Epithelial cell of esophagus (primary cell): ENCODE measurements around the gene KRTAP10-3.
"Not testable (repeated sequence)": the region's sequence is repeated elsewhere in the genome, so short reads cannot be mapped to it uniquely, and the experiment has no call there.

Experiments used
- DNase-seq: peaks from one replicate; pipeline ENCODE4 v3.0.0; 2010; ENCODE audit warnings: low read depth
- H3K4me3 ChIP-seq: 2 replicates; pipeline ENCODE4 v1.5.1; 2011; ENCODE audit warnings: mild to moderate bottlenecking, low read length, control low read depth
- TF ChIP-seq, protein P1 (sequence below): IDR thresholded peaks from 2 replicates; pipeline ENCODE4 v1.5.1; 2011; ENCODE audit warnings: low read depth, mild to moderate bottlenecking, low read length, control low read depth, inconsistent platforms; ENCODE audit not compliant: insufficient read depth; ENCODE audit errors: missing control alignments

The KRTAP10-3 gene

DNA sequence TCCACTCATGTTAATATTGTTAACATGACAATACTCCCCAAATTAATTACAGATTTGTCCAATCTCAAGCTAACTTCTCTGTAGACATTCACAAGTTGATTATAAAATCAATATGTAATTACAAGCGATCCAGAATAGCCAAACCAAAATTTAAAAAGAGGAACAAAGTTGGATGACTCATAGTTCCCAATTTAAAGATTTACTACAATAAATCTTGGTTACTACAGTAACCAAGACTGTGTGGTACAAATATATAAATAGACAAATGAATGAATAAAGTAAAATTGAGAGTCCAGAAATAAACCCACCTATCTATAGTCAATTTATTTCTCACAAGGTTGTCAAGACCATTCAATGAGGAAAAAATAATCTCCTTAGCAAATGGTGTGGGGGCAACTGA lies 7.8 kb upstream of the KRTAP10-3 start:
- no peak overlapping the region for H3K4me3 ChIP-seq
- no peak for DNase-seq
- TF ChIP-seq, protein P1, sequence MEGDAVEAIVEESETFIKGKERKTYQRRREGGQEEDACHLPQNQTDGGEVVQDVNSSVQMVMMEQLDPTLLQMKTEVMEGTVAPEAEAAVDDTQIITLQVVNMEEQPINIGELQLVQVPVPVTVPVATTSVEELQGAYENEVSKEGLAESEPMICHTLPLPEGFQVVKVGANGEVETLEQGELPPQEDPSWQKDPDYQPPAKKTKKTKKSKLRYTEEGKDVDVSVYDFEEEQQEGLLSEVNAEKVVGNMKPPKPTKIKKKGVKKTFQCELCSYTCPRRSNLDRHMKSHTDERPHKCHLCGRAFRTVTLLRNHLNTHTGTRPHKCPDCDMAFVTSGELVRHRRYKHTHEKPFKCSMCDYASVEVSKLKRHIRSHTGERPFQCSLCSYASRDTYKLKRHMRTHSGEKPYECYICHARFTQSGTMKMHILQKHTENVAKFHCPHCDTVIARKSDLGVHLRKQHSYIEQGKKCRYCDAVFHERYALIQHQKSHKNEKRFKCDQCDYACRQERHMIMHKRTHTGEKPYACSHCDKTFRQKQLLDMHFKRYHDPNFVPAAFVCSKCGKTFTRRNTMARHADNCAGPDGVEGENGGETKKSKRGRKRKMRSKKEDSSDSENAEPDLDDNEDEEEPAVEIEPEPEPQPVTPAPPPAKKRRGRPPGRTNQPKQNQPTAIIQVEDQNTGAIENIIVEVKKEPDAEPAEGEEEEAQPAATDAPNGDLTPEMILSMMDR, result no peak

DNA sequence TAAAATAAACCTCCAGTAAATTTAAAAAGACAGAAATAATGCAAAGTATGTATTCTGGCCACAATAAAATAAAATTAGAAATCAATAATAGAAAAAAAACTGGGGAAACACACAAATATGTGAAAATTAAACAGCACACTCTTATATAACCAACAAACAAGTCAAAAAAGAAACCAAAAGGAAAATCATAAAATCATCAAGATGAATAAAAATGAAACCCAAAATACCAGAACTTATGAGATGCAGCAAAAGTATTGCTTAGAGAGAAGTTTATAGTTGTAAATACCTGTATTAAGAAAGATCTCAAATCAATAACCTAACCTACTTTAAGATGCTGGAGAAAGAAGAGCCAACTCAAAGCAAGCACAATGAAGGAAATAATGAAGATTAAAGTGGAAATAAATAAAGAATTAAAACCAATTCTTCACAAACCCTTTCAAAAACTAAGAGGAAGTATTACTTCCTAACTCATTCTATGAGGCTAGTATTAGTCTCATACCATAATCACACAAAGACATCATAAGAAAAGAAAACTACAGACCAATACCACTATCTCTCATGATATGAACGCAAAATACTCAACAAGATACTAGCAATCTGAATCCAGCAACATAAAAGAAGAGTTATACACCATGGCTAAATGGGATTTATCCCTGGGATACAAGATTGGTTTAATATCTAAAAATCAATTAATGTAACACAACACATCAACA lies 6.4 kb upstream of the KRTAP10-3 start:
- H3K4me3 ChIP-seq, result no peak overlapping the region
- TF ChIP-seq, protein P1, result no peak
- DNase-seq, result no peak

DNA sequence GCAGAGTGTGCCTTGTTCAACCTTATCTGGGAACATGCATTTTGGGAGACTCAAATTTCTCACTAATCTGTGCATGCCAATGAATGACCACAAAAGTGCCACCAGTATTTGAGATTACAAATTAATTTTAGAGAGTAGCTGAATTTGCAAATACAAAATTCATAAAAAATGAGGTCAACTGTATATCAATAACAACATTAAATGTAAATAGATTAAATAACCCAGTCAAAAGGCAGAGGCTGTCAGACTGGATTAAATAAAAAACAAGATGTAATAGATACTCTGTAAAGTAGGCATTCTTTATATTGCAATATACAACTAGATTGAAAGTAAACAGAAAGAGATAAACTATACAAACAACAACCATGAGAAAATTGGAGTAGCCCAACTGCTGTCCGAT lies 5.5 kb upstream of the KRTAP10-3 start:
- no peak overlapping the region for H3K4me3 ChIP-seq
- DNase-seq, result no peak
- TF ChIP-seq, protein P1, result no peak

DNA sequence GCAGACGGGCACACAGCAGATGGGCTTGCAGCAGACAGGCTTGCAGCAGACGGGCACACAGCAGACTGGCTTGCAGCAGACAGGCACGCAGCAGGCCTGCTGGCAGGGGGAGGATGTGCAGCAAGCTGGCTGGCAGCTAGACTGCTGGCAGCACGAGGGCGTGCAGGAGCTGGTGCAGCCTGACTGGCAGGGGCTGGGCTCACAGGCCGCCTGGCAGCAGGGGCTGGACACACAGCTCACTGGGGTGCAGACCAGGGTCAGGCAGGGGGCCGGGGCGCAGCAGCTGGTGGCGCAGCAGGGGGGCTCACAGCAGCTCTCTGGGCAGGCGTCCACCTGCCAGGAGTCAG lies 293 bp downstream of the KRTAP10-3 start:
- not testable (repeated sequence) for DNase-seq, H3K4me3 ChIP-seq

DNA sequence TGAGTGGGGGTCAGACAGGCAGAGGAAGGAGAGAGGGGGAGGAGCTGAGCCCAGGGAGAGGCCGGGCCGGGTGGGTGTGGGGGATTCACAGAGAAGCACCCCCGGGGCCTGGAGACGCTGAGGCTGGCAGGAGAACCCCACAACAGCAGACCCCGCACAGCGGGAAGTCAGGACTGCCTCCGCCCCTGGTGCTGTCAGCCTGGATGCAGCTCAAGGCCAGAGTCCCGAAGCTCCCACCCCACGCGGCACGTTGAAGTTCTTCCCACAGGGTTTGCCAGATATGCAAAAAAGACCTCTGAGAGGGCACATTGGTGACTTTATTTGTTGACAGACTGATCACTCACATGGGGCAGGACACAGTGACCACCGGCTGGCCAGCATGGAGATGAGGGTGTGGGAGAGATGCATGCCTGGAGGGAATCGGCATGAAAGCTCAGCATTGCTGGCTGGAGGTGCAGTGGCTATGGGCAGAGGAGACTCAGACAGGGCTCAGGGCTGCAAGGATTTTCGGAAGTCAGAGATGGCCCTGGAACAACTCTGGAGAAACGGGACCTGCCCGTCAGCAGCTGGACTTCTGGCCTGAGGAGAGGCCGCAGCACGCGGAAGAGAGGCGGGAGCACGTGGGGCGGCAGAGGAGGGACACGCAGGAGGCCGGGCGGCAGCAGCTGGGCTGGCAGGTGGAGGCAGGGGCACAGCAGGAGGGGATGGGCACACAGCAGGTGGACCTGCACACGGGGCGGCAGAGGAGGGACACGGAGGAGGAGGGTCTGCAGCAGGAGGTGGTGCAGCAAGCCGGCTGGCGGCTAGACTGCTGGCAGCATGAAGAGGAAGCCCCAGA lies 885 bp downstream of the KRTAP10-3 start:
- no peak for DNase-seq
- no peak overlapping the region for H3K4me3 ChIP-seq
- TF ChIP-seq, protein P1, result no peak

DNA sequence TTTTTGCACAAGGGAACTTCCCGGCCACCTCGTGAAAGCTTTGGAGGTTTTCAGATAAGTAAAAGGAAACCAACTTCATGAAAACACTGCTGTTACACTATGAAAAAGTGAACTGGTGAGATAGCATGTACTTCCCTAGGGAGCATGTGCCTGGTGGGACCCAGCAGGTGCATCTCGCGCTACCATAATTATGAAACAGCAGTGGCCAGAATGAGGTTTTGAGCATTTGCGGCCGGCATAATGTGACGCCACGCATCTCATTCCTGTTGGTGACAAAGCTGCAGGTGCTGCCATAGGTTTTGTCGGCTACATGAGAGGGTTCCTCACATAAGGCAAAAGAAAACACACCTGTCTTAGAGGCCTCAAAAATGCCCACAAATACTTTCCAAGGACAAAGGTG lies 1.7 kb downstream of the KRTAP10-3 start:
- DNase-seq, result no peak
- TF ChIP-seq, protein P1, result no peak

DNA sequence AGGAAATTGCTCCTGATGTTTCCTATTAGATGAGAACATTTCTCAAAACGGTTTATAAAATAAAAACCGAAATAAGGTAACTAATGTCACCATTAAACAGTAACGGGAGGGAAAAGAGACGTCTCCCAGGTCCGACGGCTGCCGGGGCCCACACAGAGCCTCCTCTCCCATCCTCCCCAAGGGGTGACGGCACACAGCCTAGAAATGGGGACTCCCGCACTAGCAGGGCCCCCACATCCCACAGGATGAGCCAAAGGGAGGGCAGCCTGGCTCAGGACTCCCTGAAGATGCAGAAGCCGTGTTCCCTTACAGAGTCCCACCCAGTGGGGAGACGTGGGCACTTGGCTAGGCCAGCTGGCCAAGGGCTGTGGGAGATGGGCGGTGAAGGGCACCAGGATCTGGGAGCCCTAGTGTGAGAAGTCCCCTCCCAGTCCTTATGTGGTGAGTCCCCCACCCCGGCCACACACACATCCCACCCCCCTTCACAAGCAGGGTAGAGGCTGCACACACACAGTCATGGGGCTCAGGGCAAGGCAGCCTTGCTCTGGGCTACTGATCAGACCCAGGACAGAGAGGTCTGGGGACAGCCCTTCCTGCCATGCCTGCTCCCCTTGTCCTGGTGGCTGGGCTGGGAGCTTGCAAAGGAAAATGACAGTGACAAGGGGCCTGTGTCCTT lies 3.3 kb downstream of the KRTAP10-3 start:
- no peak overlapping the region for H3K4me3 ChIP-seq
- no peak for DNase-seq
- TF ChIP-seq, protein P1, result no peak

More for the DNA sequence above, 1.7 kb downstream of the KRTAP10-3 start:
- H3K4me3 ChIP-seq, result no peak overlapping the region
